Ramos (cell line): ENCODE data around the gene ARMC7.
"Not testable (repeated sequence)": the region's sequence is repeated elsewhere in the genome, so short reads cannot be mapped to it uniquely, and the experiment has no call there.

Source experiments
- in situ Hi-C: fragments of 300-500 bp; cut with MboI; formaldehyde crosslinking; loops from one replicate; pipeline ENCODE4 v1.14.3; 2022; ENCODE audit warnings: low sequenced_read_pairs; ENCODE audit not compliant: unreplicated experiment

ARMC7 gene

DNA sequence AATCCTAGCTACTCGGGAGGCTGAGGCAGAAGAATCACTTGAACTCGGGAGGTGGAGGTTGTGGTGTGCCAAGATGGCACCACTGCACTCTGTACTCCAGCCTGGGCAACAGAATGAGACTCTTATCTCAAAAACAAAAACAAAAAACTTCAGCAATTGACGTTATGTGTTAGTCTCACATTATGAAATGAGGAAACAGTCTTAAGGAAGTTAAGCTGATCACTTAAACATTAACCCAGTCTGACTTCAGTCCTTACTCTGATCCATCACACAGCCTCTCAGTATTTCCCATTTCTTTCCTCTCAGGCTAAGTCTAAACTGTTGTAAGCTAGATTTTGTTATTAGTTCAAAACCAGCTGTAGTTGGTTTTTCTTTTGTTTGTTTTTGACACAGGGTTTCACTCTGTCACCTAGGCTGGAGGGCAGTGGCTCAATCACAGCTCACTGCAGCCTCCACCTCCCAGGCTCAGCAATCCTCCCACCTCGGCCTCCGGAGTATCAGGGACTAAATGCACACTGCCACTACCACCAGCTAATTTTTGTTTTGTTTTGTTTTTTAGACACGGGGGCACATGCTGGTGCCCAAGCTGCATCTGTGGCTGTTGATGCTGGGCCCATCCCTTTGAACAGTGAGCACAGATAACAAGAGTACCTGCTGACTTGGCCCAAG, 38.2 kb downstream of the ARMC7 start:
- in situ Hi-C loops, result no loop called here

DNA sequence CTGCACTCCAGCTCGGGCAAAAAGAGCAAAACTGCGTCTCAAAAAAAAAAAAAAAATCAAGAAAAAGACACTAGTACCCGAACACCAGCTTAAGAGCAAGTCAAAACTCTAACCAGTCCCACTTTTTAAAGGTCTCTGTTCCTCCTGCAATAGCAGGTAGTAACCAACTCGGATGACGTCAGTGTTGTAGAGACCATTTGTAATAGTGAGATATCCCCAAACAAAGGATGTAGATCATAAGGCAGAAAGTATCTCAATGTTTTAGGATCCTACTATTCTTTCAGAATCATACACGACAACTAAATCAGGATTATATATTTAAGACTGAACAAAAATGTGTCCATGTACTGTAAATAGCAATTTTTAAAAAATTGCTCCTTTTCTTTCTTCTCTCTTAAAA, 42.2 kb downstream of the ARMC7 start:
- in situ Hi-C loops, result no loop called here

DNA sequence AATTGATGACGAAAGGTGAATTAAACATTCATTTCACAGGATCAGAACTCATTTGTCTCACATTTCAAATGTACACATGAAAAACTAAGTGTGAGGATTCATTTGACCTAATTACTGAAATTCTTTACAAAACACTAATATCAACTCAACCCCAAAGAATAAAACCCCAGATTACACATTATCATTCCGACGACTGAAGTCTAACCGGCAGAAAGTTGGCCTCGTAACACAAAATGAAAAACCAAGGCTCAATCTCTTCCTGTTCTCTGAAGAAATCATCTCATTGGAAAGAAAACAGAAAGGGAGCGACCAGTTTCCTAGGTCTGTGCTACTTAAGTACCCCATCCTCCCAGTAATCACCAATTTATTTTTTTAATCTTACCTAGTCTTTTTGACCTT, 42.8 kb downstream of the ARMC7 start:
- in situ Hi-C loops, result no loop called here

DNA sequence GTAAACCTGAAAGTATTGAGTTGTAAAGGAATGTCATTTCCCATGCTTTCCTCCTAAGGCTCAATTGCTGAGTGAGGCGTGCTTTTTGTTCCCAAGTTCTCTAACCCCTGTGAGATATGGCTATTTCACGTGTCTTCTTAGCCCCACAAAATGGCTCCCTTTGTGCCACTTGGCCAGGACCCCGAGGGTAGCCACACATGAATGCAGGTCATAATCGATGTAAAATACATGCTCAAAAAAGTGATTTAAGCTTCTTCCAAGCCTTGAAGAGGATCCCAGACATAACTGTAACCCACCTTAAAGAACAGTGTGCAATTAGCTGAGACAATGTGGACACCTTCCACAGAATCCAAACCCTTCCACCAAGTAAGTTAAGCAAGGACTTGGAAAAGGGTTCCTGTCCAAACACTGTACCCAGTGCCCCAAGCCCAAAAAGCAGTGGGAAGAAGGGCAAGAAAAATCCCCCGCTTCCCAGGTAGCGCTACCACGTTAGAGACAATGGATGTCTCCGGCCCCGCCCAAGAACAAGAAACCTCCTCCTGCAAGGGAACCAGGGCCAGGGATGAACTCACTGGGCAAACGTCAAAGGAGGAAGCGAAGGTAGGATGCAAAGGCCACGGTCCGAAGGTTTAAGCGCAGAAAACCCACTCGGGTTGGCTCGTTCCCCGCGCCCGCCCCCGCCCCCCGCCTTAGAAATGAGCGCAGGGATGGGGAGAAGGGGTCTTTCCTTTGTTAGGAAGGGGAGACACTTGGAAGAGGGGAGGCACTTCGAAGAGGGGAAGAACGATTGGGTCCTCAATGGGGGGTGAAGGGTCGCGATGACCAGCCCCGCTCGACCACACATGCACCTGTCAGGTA, 43.4 kb downstream of the ARMC7 start:
- in situ Hi-C loops, result no loop called here

DNA sequence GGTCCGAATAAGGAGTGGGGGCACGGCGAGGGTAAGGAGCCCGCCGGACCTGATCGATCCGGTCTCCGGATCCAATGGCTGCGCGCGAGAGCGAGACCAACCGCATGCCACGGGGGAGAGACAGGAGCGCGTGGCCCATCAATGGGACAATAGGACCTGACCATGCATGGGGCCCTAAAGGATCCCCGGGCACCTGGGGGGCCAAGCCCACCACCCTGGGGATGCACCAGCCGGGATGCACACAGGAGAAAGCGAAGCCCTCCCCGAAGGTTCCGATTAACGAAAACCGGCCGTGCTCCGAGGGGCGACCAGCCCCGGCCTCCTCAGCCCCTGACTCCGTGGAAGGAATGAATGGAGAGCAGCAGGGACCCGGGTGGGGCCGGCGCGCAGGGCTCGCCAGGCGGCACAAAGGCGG, 44.0 kb downstream of the ARMC7 start:
- in situ Hi-C loops, result no loop called here

DNA sequence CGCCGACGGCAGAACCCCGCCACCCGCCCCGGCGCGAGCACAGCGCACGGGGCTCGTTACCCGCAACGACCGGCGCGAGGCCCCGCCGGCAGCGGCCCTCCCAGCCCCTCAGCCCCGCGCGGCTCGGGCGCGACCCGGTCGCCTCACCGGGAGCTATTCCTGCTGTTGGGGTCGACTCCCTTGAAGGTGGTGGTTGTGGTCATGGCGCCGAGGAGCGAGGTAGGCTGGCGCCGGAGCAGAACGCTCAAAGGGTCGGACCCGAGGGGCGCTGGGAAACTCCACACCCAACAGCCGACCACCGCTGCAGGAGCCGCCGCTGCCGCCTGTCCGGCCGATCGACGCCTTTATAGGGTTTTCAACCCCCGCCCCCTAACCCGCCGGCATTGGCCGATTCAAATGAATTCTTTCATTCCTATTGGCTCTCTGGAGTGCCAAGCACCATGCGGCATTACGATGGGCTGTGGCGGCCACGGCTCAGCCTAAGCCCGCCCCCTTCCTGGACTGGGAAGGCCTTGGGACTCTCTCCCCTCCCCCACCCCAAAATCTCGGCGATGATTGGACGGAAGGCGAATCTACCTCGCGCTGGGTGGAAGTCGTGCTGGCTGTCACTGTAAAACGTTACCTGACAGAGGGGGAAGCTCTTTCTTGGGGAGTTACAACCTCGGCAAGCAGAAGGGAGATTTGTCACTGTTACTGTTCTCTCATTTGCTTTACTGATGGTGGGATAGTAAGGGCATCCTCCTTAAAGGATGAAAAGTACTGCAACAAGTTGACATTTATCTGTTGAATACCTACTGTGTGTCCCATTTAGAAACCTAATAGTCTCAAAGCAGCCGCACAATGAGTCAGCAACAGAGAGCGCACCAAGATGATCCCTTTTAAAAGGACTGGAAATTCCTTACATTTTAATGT, 44.7 kb downstream of the ARMC7 start, which contains the start of gene JPT1:
Gene JPT1, minus strand, starts transcription at position 318 of the 912 bp plus-strand sequence. Its CDS starts 115 bp downstream, at position 203.
- in situ Hi-C loops, result no loop called here

DNA sequence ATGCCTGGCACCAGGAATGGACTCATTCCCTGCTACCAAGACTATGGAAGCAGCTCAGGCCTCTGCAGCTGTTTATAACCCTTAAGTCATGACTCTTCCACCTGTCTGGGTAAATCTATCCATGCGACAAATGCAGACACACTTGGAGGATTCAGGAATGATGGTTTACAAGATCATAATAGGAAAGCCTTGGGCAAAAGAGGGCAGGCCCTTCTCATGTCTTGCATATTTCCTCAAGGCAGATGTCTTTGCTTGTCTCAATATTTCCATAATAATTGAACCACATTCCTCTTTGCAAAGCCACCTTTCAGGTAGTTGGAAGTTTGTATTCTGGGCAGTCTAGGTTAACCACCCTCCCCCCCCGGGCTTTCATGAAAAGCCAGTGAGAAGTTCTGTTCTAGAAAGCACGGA, 45.4 kb downstream of the ARMC7 start:
- in situ Hi-C loops, result no loop called here

DNA sequence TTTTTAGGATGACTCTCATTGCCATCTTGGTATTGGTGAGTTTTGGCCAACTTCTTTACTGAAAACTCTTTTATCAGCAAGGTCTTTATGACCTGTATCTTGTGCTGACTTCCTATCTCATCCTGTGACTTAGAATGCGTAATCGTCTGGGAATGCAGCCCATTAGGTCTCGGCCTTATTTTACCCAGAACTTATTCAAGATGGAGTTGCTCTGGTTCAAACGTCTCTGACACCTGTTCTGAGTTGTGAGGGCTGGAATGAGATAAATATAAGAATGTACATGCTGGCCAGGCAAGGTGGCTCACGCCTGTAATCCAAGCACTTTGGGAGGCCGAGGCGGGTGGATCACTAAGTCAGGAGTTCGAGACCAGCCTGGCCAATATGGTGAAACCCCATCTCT, 48.7 kb downstream of the ARMC7 start:
- in situ Hi-C loops, result not testable (repeated sequence)

DNA sequence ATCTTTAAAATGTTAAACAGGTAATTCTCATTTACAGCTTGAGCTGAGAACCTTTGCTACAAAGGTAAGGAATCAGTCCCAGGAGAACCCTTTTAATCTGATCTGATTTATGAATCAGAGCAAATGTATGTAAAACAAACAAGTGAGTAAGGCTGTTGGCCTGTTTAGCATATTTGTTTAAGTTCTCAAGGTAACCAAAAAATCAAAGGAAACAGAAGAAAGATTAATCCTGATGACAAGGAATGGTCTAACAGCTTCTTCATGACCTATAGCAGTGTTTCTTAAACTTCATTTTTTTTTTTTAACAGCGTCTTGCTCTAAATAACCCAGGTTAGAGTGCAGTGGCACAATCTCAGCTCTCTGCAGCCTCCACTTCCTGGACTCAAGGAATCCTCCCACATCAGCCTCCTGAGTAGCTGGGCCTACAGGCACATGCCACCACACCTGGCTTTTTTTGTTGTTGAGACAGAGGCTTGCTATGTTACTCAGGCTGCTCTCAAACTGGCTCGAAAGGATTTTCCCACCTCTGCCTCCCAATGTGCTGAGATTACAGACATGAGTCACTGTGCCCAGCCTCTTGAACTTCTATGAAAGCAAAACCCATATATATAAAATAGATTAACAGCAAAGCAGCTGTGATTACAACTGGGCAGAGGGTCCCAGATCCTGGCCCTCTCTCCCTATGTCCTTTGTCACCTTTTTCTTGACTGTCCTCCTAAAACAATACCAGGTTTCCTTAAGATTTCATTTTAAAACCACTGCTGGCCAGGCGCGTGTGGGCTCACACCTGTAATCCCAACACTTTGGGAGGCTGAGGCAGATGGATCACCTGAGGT, 49.6 kb downstream of the ARMC7 start:
- in situ Hi-C loops, result no loop called here

DNA sequence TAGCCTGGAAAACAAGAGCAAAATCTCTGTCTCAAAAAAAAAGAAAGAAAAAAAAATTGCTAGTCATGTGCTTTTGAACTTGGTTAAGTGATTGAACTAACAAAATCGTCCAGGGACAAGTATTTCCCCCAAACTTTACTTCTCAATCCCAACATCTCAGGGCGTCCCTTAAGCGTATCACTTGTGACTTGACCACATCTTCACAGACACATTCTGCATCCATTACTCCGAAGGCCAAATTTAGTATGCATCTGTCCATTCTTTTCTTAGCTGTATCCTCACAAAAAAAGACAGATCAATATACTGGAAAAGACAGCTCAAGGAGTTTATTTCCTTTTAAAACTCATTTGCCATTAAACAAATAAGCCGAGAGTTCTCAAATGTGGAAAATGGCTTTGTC, 50.4 kb downstream of the ARMC7 start:
- in situ Hi-C loops, result no loop called here

DNA sequence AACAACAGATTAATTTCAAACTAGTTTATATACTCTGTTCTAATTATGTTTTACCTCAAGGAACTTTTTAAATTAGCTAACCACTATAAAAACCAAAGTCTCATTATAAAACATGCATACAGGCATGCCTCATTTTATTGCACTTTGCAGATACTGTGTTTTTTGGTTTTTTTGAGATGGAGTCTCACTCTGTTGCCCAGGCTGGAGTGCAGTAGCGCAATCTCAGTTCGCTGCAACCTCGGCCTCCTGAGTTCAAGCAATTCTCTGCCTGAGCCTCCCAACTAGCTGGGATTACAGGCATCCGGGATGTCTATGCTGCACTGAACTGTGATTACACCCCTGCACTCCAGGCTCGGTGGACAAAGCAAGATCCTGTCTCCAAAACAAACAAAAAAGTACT, 53.3 kb downstream of the ARMC7 start:
- in situ Hi-C loops, result no loop called here

DNA sequence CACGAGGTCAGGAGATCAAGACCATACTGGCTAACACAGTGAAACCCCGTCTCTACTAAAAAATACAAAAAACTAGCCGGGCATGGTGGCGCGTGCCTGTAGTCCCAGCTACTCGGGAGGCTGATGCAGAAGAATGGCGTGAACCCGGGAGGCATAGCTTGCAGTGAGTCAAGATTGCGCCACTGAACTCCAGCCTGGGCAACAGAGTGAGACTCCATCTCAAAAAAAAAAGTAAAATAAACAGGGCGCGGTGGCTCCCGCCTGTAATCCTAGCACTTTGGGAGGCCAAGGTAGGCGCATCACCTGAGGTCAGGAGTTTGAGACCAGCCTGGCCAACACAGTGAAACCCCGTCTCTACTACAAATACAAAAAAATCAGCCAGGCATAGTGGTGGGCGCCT, 54.8 kb downstream of the ARMC7 start:
- in situ Hi-C loops, result not testable (repeated sequence)

DNA sequence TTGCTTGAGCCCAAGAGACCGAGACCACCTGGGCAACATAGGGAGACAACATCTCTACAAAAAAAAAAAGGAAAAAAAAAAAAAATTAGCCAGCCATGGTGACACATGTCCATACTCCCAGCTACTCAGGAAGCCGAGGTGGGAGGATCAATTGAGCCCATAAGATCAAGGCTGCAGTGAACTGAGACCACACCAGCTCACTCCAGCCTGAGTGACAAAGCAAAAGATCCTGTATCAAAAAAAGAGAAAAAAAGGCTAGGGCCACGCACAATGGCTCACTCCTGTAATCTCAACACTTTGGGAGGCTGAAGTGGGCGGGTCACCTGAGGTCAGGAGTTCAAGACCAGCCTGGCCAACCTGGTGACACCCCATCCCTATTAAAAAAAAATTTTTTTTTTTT, 59.2 kb downstream of the ARMC7 start:
- in situ Hi-C loops, result no loop called here

DNA sequence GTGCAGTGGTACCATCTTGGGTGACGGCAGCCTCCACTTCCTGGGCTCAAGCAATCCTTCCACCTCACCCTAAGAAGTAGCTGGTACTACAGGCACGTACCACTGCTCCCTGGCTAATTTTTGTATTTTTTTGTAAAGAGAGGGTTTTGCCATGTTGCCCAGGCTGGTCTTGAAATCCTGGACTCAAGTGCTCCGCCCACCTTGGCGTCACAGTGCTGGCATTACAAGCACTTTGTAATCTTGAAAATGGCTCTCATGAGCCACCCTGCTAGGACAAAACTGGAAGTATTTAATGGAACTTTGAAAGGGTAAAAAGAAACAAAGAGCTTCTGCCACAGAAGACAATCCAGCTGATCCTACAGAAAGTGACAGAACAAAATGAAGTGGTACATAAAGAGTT, 63.8 kb downstream of the ARMC7 start:
- in situ Hi-C loops, result no loop called here

DNA sequence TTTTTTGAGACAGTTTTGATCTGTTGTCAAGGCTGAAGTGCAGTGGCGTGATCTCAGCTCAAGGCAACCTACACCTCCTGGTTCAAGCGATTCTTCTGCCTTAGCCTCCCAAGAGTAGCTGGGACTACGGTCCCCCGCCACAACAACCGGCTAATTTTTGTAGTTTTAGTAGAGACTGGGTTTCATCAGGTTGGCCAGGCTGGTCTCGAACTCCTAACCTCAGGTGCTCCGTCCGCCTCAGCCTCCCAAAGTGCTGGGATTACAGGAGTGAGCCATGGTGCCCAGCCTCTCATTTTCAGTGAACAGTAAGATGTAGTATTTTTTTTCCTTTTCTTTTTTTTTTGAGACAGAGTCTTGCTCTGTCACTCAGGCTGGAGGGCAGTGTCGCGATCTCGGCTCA, 65.2 kb downstream of the ARMC7 start:
- in situ Hi-C loops, result no loop called here

DNA sequence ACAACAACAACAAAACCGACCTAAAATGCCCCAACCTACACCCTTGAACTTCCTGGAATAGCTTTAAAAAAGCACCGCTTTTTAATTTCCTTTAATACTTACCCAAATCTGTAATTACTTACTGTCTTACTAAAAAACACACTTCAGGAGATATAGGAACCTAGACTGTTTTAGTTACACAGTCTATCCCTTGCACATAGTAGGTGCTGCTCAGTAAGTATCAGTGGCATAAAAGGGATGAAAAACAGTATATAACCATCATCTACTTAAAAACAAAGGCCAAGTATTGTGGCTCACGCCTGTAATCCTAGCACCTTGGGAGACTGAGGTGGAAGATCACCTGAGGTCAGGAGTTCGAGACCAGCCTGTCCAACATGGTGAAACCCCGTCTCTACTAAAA, 66.9 kb downstream of the ARMC7 start:
- in situ Hi-C loops, result no loop called here

DNA sequence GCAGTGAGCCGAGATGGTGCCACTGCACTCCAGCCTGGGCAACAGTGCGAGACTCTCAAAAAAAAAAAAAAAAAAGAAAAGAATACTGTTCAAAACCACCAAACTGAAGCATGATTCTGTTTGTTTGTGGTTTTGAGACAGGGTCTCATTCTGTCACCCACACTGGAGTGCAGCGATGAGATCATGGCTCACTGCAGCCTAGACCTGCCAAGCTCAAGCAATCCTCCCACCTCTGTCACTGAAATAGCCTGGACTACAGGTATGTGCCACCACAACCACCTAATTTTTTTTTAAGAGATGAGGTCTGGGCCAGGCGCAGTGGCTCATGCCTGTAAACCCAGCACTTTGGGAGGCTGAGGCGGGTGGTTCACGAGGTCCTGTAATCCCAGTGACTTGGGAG, 68.7 kb downstream of the ARMC7 start:
- in situ Hi-C loops, result no loop called here
